Stimulated activated CD4-positive, alpha-beta T cell treated with anti-CD3 and anti-CD28 coated beads, Interleukin-1b, Interleukin-23, amount 100 ng/mL, for 48 hours (primary cell): ENCODE data around the gene CELF1.

Experiments used
- DNase-seq: peaks from one replicate; pipeline ENCODE4 v3.0.0-alpha.2; 2020

Gene CELF1

GRCh38 chr11:47507563-47508239 lies 45.2 kb downstream of the CELF1 start:
- no peak for DNase-seq

GRCh38 chr11:47506795-47507562 lies 46.0 kb downstream of the CELF1 start:
- no peak for DNase-seq

DNA sequence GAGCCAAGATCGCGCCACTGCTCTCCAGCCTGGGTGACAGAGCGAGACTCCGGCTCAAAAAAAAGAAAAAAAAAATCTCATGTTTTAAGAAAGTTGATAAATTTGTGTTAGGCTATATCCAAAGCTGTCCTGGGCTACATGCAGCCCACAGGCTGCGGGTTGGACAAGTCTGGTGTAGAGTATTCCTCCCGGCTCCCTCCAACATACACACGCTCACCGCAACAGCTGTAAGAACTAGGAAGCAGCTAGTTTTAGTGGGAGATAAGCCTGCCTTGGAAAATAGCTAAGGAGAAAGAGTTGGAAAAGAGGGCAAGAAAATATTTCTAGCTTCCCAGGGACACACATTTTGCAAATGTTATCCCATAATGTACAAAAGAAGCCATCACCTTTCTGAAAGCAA lies 46.6 kb downstream of the CELF1 start:
- DNase-seq = no peak

DNA sequence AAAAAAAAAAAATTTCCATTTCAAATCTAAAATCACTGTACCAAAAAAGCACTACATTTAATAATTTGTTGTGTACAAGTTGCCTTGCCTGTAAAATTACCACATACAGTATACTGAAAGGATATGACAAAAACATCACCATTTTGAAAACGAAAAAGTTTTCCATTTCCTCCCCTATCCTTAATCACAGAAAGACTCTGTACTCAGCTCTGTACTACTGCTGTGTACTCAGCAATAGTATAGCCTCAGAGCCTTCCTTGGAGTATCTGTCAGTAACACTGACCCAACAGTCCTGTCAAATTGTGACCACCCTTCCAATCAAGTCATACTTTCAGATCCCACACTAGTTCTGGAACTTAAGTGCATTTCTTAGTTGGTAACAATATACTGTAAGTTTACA lies 48.0 kb downstream of the CELF1 start:
- DNase-seq = no peak

GRCh38 chr11:47503227-47503626 lies 49.7 kb downstream of the CELF1 start:
- DNase-seq = no peak

DNA sequence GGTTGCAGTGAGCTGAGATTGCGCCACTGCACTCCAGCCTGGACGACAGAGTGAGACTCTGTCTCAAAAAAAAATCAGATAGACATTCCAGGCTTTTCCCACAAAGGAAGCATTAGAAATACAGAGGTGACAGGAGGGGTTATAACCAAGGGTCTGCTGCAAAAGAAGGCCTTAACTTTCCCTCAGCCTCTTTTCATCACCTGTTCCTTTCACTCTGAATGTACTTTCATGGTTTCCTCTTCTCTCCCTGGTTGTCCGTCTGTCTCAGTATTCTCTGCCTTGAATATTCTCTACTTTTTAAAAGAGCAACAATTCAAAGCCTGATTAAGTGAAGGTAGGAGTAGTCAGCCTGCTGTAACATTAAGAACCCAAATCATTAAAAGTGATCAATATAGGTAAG lies 50.2 kb downstream of the CELF1 start:
- no peak for DNase-seq

GRCh38 chr11:47501101-47501500 lies 51.8 kb downstream of the CELF1 start:
- no peak for DNase-seq

- DNase-seq = no peak
Measured at GRCh38 chr11:47500121-47500520, 52.8 kb downstream of the CELF1 start.

GRCh38 chr11:47499614-47500013 lies 53.3 kb downstream of the CELF1 start:
- DNase-seq = no peak

DNA sequence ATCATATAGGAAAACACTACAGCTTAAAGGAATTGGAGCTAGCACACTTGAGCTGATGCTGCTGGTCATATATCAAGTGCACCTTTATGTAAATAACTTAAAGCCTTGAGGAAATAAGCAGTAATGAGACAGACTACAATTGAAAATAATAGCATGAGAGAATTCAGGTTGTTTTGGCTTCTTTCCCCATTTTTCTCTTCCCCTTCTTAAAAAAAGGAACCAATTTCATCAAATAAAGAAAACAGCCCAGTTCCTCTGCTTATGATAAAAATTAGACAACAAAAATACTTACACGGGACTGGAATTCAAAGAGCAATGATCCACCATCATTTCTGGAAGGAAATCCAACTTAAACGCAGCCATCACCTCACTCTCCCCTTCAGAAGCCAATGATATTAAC lies 53.8 kb downstream of the CELF1 start:
- DNase-seq = no peak

DNA sequence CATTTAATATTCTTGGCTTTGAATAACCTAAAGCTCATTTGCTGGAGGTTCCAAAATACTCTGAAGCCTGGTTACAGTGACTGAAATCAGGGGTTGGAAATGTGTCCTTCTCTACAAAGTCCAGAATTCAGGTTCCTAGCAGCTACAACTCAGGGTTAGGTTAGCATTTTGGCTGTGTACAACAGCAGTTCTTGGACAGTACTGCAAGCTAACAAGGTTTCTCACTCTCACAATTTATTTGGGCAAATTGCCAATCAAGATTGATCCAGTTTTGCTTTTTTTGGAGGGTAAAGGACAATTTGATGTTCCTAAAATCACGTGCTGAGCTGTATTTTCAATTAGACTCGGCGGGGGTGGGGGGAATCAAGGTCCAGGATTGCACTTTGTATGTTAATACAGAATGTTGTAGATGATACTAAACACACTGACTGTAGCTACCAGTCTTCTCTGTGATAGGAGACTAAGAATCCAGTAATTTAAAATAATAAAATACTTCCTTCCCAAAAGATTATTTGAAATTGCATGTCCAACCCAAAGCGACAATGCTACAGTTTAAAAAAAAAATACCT lies 54.3 kb downstream of the CELF1 start:
- DNase-seq = no peak

- DNase-seq = no peak
Measured at GRCh38 chr11:47498149-47498548, 54.8 kb downstream of the CELF1 start.

- DNase-seq = no peak
Measured at GRCh38 chr11:47496808-47497207, 56.1 kb downstream of the CELF1 start.

DNA sequence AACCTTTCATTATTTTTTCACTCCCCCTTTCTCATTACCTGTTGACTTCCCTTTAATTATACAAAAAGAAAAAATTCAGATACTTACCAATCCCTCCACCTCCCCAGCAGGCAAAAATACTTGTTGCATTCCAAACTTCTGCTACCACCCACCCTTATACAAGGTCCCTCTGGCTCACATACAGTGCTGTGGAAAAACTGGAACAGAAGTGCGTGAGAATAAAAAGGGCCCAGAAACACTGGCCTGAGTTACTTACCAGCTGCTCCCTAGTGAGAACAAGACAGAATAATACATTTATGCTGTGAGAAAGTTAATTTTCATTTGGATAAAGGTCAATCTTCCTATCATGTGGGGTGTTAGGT lies 57.1 kb downstream of the CELF1 start:
- DNase-seq = no peak

DNA sequence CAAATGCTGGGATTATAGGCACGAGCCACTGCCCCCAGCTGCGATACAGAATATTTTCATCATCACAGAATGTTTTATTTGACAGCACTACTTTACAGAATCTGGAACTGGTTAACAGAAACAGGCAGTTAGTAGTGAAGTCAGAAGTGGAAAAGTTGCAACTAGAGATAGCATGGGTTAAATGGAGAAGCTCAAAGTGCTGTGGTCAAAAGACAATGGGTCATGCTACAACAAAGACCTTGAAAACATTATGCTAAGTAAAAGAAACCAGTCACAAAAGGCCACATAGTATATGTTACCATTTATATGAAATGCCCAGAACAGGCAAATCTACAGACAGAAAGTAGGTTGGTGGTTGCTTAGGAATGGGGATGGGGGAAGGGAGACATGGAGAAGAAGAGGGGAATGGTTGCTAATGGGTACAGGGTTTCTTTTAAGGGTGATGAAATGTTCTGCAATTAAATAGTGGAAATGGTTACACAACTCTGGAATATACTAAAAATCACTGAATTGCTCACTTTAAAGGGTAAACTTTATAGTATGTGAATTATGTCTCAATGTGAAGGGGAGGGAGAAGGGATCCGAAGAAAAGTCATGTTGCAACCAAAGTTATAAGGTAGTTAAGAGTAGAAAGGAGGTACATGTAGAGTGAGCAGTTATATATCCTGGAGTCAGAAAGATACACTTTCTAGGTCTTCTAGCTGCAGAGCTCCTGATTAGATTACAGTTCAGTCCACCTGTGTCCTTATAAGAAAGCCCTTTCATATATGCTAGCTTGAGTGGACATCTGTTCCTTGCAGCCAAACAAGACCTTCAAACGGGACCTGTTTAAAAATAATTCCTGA lies 57.7 kb downstream of the CELF1 start:
- DNase-seq = no peak

GRCh38 chr11:47489395-47489755 lies 63.6 kb downstream of the CELF1 start:
- no peak for DNase-seq

DNA sequence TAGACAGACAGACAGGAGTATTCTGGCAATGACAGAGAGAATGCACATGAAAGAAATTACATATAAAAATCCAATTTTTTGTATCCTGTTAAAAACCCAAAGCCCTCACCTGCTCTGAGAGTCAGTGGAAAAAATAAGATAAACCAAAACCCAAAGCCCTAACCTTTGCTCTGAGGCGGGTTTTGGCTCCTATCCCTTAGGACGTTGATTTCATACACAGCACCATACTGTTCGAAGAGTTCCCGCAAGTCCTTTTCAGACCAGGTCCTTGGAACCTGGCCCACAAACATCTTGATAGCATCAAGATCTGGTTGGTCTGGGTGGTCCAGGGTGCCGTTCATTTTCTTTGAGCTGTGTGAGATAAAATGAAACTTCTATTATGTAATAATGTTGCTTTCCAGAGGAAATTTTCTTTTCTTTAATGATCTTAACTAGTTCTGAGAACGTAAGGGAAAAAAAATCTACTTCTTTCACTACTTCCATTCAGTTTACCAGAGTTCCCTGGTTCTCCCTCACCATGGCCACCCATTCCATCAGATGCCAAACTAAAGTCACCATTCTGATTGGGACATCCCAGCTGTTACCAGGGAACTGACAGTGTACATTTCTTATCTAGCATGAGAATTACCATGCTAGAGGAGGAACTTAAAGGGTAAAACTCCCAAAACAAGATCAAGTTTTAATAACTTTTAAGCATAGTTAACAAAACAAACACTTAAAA lies 64.1 kb downstream of the CELF1 start:
- DNase-seq = no peak

GRCh38 chr11:47488111-47488510 lies 64.8 kb downstream of the CELF1 start:
- no peak for DNase-seq

DNA sequence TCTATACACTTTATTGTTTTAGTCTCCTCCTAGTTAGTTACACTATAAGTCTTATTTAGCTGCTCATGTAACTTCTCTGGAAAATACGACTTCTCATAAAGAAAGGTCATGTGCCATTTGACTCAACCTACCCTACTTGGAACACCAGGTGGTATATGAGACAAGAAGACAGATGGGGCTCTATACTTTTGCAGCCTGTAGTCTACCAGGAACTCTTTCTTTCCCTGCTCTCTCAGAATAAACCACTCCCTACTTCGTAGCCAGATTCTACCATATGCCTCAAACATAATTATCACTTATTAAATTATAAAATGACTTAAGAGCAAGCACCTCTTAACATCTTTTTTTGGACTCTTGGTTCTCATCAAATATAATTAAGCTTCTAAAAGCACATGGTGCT lies 65.5 kb downstream of the CELF1 start:
- DNase-seq = no peak

DNA sequence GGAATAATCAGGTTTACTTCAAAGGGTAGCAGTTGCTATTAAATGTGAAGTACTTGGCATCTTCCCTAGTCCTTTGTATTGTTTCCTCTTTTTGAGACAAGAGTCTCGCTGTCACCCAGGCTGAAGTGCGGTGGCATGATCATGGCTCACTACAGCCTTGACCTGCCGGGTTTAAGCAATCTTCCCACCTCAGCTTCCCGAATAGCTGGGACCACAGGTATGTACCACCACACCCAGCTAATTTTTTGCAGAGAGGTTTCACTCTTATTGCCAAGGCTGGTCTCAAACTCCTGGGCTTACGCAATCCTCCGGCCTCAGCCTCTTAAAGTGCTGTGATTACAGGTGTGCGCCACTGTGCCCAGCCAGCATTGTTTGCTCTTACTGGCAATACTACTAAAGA lies 67.8 kb downstream of the CELF1 start:
- no peak for DNase-seq

GRCh38 chr11:47483457-47483856 lies 69.5 kb downstream of the CELF1 start:
- no peak for DNase-seq

DNA sequence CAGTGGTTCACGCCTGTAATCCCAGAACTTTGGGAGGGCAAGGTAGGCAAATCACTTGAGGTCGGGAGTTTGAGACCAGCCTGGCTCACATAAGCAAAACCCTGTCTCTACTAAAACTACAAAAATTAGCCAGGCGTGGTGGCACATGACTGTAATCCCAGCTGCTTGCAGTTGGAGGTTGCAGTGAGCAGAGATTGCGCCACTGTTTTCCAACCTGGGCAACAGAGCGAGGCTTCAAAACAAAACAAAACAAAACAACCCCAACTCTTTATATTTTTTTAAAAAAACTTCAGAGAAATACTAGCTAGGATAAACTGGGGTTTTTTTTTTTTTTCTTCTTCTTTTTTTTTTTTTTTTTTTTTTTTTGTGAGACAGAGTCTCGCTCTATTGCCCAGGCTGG lies 72.2 kb downstream of the CELF1 start:
- DNase-seq = no peak
